HG03196 (cell line): ENCODE results near the gene AKT2.

Source experiments
- ATAC-seq: cut with Tn5 transposase; IDR thresholded peaks from one replicate; pipeline ENCODE4 v1.9.1; 2021; ENCODE audit not compliant: unreplicated experiment

Gene AKT2

DNA sequence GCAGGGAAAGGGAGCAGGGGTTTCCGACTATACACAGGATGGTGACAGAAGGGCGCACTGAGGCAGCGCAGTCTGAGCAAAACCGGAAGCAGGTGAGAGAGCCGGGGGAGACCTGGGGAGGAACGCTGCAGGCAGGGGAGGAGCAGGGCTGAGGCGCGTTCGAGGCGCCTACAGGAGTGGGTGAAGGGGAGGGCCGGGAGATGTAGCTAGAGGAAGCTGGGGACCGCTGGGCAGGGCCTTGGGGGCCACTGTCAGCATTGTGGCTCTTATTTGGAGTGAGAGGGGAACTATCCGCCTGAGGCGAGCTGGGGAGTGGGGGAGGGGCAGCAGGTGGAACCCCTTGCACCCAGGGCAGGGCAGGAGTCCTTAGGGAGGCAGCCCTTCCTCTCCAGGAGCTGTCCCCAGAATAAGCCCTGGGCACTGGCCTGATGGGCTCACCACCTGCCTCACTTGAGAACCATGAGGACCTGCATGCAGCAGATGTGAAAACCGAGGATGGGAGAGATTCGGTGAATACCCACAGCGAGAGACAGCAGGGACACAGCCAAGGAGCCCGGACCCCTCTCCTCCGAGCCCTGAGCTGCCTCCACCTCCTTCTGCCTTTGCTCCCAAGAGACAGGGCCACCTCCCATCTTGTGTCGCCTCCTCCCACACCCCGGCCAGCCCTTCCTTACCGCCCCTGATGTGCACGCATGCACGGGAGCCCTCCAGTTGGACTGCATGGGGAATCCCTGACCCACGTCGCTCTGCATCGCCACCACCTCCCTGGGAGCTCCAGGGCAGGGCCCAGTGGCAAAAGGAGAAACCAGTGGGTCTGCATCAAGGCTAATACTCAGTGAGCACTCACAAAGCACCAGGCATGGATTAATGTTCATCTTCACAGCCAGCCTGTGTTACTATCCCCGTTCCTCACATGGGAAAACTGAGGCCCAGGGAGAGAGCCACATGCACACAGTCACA lies 10.3 kb downstream of the AKT2 start:
- no peak for ATAC-seq

DNA sequence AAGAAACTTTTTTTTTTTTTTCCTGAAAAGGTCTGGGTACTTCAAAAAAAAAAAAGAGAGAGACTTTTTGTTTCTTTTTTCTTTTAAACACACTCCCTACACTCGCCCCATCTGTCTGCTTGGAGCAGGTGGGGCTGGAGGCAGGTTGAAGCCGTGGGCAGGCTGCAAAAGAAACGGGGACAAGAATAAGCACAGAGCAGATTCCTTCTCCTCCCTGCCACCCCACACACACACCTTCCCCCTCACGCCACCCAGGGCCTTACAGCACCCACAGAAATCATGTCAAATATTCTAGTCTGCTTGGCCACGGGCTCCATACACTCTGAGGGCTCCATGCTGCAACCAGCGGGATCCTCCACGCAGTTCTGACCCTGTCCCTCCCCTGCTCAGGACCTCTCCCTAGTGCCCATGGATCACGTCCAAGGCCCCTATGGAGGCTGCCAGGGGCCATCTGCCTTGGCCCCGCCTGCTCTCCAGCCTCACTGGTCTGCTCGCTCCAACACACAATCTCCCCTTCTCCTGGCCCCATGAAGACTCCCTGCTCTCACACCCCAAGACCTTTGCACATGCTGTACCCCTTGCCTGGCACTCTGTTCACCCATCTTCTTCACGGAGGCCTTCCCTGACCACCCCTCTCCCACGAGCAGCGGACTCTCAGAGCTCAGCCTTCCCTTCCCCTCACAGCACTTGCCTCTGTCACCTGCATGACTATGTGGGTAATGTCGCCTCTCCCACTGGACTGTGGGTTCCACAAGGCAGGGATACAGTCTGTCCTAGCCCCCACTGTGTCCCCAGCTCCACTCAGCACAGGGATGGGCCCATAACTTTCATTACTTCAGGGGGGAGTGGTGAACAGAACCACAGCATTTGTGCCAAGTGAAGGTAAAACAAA lies 11.4 kb downstream of the AKT2 start:
- ATAC-seq = no peak

DNA sequence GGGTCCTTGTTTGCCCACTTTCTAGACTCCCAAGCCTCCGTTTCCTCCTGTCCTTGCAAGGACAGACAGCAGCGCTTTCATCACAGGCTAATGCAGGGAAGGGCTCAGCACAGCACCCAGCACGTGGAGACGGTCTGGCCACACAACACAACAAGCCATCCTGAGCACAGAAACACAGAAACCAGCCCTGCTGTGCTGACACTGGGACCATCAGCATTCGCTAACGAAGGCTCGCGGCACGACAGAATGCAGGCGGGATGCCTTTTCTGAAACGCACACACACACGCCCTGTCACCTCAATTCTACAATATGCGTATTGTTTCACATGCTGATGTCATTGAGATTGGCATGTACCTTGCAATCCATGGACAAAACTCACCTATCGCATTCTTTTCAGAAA lies 12.9 kb downstream of the AKT2 start:
- ATAC-seq = no peak

DNA sequence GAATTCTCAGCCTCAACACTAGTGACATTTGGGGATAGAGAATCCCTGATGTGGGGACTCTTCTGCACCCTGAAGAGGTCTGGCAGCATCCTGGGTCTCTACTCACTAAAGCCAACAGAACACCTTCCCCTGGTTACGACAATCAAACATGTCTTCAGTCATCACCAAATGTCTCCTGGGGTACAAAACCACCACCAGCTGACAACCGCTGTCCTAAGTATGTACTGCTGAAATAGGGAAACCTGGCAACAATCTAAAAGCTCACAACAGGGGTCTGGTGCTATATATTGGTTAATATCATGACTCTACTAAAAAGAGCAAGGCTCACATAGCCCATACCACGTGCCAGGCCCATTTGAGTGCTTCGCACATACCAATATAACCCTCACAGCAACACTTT lies 13.4 kb downstream of the AKT2 start:
- no peak for ATAC-seq

DNA sequence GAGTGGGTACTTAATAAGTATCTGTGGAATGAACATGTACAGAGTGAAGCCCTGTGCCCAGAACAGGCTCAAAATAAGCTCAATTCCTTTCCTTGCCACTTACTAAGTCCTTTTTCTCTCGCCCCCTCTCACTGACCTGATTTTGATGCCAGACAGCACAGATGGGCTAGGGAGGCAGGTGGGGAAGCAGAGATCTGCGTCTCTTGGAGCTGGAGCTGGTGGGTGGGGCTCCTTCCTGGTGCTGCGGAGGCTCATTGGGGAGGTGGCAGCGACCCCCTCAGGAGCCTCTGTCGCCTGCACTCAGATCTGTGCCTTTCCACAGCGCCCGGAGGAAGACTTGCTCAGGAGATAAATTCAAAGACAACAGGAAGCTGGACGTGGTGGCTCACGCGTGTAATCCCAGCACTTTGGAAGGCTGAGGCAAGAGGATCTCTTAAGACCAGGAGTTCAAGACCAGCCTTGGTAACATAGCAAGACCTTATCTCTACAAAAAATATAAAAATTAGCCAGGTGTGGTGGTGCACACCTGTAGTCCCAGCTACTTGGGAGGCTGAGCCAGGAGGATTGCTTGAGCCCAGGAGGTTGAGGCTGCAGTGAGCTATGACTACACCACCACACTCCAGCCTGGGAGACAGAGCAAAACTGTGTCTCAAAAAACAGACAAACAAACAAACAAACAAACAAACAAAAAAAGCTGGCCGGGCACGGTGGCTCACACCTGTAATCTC lies 14.6 kb downstream of the AKT2 start:
- ATAC-seq = no peak

DNA sequence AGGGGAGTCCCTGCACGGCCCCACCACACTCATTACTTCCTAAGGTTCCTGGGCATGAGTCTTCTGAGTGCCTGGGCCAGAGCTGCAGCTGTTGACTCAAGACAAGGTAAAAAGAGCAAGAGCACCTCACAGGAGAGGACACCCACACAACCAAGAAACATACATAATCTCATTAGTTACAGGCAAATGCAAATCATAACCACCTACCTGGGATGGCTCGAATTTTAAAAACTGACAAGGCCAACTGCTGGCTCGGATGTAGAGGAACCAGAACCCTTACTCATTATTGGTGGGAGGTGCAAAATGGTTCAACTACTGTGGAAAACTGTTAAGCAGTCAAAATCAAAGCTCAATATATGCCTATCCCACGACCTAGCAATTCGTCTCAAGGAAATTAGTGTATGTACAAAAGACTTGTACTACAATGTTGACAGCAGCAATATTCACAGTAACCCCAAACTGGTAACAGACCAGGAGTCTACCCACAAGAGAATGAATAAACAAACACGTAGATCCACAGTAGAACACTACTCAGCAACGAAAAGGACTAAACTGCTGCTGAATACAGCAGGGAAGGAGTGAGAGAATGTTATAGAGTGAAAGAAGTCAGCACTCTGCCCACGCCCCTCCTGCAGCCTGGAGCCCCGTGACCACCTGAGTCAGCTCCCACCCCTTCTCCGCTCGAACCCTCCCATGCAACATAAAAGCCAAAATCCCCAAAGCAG lies 15.8 kb downstream of the AKT2 start:
- ATAC-seq = no peak

DNA sequence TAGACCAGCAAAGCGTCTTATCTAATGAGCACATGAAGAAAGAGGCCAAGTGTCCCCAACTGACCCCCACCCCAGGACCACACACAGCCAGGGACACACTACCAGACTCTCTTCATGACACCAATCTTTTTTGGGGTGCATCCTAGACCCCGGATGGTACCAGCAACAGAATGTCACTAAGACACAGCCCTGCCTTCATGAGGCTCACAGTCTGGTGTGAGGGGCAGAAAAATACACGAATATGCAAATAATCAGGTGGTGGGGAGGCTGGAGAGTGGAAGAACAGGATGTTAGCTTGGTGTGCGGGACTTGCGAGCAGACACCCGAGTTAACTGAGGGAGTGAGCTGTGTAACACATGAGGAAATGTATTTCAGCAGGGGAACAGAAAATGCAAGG lies 17.5 kb downstream of the AKT2 start:
- ATAC-seq = no peak

DNA sequence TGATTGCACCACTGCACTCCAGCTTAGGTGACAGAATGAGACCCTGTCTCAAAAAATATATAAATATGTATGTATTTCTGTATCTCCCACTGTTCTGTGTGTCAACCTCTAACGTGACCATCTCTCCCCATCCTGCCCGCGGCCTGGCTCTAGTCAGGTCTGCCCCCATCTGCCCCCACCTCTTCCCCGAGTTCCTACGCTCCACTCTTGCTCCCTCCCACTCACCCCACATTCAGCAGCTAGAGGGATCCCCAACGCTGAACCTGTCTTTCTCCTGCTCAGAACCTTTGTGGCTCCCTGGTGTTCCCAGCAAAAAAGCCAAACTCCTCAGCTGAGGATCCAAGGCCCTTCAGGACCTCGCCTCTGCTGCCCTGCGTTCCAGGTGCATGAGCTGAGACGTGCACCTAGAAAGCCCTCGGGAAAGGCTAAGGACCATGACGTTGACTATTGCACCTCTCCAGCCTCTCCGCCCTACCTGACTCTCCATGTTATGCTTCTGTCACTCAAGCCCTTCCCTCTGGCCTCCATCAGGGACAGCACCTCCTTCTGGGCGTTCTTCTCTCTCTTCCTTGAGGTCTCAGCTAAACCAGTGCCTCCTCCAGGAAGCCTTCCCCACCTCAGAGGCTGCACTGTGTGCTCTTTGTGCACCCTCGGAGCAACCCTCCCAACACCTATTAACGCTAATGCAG lies 18.1 kb downstream of the AKT2 start:
- no peak for ATAC-seq

DNA sequence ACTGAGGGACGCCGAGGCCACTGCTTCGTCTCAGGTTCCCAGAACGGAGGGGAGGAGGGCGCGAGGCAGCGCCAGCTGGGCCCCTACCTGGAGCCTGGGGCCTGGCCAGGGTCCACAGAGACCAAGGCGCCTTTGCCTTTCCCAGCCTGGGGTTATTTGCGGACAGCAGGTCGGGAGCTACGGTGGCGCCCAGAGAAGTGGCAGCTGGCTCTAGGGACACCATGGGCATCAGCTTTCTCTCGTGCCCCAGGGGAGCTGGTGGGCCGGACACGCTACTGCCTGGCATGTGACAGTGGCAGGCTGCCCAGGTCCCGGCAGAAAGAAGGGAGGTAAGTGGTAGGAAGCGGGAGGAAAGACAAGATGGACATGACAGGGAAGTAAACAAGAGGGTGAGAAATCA lies 19.0 kb downstream of the AKT2 start:
- ATAC-seq = no peak

DNA sequence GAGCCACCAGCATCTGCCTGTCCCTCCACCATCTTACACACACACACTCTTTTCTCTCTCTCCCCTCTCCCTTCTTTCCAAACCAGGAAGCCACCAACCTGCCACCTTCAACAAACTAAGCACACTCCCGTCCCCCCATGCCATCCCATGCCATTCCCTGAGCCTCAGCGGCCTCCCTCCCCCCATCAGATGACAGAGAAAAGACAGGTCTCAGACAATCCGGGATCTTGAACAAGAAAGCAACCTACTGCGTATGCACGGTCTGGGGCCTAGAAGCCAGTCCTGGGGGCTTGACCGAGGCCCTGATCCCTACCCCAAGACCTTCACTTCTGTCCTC lies 19.4 kb downstream of the AKT2 start:
- ATAC-seq = no peak

DNA sequence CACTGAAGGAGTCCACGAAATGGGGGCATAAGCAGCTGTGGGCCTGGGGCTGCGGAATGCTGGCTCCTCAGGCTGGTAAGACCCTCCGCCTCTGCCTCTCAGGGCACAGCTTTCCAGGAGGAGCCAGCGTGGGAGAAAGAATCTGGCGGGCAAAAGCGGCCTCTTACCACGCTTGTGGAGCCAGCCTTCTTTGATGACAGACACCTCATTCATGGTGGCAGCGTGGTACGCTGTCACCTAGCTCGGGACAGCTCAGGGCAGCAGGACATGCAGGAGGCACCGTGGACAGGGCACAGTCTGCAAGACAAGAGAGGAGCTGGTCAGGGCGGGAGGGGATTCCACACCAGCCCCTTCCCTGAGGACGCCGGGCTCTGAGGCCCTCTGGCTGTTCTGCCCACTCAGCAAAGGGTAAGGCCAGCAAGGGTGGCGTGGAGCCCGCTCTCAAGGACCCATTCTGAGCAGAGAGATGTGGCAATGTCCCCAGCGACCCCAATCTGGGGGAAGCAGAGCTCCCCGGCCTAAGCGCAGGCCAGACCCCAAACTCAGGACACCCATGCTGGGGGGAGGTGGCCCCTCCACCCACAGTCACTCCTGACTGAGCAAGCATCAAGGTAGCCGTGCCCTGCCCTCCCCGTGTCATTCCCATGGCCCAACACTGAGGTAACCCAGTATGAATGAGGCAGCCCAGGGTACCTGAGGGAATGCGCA lies 19.9 kb downstream of the AKT2 start:
- ATAC-seq = no peak

DNA sequence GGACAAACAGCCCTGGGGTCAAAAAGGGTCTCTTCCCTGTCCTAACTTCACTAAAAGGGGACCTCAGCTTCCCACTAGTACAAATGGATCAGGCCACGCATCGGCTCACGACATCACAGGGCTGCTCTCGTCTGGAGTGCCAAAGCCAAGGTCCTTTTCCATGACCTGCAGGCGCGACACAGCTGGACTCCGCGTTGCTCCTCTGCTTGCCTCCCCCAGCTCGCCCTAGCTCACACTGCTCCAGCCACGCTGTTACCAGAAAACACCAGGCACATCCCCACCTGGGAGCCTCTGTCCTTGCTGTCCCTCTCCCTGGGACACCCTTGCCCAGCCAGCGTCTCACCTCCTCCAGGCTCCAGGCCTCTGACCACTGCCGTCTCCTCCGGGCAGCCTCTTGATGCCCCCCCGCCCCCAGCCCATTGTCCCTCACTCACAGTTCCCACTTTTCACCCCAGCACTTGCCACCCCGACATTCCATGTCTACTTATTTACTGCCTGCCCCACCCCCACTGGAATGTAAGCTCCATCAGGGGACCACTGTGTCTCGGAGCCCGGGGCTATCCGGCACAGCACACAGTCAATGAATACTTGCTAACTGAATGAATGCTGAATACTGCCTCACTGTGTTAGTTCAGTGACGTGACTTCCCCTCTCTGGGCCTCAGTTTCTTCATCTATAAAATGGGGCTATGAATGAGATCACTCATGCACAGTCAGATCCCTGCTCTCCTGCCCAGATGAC lies 20.7 kb downstream of the AKT2 start:
- ATAC-seq = no peak

DNA sequence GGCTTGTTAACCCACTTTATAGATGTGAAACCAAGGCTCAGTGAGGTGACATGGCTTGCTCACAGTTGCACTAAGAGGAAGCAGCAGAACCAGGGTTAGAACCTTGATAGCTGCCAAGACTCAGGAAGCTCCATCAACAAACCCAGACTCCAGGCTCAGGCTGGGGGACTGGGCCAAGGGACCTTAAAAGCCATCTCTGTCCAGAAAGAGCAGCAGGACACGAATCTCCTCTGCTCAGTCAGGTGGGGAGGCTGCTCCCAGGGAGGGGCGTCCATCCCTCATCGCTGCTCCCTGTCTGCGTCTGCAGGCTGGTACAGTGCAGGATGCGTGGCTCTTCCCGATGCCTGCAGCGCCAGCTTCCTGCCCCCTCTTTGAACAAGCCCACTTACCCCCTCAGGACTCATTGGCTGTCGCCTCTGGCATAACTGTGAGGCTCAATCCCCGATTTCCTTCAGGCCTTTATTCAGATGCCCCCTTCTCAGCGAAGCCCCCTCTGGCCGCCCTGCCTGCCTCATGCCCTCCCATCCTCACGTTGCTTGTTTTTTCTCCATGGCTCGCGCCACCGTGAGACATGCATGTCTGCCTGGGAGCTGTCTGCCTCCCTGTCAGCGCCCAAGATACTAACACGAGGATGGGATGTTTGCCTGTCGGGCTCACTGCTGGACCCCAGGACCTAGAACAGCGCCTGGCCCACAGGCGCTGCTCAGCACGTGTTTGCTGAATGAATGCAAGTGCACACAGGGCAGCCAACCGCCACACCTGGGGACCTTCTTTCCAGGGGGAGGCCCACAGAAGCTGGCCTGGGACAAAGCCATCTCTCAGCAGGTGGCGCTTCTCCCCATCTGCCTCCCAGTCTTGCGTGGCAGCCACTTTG lies 21.5 kb downstream of the AKT2 start:
- ATAC-seq = no peak

DNA sequence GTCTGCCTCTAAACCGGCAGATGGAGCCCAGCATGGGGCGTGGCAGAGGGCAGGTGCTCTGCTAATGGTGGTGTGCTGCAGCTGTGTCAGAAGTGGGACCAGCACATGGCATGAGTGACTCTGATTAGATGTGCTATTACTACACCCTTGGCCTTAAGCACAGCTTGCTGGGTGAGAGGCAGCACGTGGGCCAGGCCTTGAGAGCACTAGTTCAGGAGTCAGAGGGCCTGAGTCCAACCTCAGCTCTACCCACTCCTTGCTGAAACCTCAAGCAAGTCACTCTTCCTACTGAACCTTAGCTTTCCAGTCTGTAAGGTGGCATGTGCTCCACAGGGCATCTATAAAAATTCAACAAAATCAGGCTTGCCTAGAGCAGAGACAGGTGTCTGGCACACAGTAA lies 22.7 kb downstream of the AKT2 start:
- no peak for ATAC-seq

DNA sequence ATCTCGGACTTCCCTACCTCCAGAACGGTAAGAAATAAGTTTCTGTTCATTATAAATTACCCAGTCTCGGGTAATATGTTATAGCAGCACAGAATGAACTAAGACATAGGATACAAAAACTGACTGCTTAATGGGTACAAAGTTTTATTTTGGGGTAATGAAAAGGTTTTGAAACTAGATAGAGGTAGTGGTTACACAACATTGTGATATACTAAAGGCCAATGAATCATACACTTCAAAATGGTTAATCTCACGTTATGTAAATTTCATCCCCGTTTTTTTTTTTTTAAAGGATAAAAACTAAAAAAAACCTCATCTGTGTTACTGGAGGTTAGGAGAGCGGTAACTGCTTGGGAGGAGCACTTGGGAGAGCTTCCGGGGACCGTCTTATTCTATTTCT lies 23.5 kb downstream of the AKT2 start:
- no peak for ATAC-seq

DNA sequence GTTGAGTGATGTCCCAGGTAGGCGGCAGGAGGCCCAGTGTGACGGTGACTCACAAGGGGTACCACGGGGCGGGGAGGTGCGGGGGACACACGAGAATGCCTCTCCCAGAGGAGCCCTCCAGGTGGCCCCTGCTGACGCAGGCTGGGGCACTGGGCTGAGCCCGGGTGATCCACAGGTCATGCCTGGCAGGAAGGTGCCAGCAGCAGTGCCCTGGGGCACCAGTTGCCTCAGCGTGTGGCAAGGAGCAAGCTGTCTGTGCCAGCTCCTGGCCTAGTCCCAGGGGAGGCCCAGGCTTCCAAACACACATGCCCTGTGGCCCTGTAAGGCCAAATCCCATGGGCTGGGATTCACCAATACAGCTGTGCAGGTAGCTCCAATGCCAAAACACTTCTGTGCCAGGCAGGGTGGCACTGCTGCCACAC lies 28.0 kb downstream of the AKT2 start:
- ATAC-seq = no peak

DNA sequence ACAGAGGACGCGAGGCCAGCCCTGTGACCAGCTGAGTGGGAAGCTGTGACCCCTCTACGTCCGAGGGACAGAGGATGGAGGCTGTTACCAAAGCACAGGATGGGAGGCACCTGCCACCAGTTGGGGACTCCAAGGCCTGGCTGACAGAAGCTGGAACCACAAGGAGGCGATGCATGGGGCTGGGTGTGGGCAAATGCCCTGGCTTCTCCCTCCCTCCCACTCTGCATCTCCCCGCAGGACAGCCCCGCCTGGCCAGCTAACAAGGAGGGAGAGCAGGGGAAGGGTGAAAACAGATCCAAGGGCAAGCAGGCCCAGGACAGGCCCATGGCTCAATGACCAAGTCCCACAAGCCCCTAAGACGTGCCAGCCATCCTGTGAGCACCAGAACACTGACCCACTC lies 28.6 kb downstream of the AKT2 start:
- ATAC-seq = no peak

DNA sequence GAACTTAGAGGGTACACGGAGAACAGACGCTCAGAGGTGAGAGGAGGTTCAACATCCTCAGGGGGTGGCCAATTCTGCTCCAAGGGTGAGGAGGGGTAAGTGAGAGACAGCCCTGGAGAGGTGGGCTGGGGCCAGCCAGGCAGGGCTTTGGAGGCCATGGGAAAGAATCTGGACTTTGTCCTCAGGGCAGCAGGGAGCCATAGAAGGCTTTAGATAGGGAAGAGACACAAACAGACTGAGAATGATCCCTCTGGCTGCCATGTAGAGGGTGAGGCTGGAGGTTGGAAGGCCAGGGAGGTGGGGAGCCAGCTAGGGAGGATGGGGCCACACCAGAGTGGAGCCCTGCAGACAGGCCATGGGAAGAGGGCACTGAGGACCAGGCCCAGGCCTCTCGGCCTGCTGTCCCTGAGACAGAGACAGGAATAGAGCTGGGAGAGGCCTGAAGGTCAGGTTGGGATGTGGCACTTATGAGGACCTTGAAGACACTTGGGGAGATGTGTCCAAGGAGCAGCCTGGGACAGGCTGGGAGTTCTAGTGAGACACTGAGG lies 29.5 kb downstream of the AKT2 start:
- ATAC-seq = no peak
